Measurements from ENCODE around the gene ADGRV1. TPM values are rescaled to one million over a fixed set of nuclear protein-coding genes. Genes with fewer than 3 reads are reported as not detected.

Gene ADGRV1
- total and polyA plus RNA-seq, 4 donors = 0.36 to 0.64 (median 0.50) TPM

GRCh38 chr5:90689064-90689463 lies 130.5 kb downstream of the ADGRV1 start:
- no peaks in the 10 kb centered on the region for H3K27me3 ChIP-seq (ENCODE audit: control insufficient read depth in 1 of 2, insufficient read depth in 2 of 2, low read length in 1 of 2)
- no peak for ATAC-seq (ENCODE audit: low FRiP score)
- H3K27ac ChIP-seq (ENCODE audit: low read depth in 1 of 2, low read length in 2 of 2) = no peak overlapping the region

GRCh38 chr5:90690307-90690706 lies 131.7 kb downstream of the ADGRV1 start:
- H3K4me3 ChIP-seq (ENCODE audit: low read length in 2 of 2) = no peak overlapping the region
- no peaks in the 10 kb centered on the region for H3K4me1 ChIP-seq (ENCODE audit: control insufficient read depth in 1 of 2, insufficient read depth in 2 of 2, low read length in 2 of 2)
- no peak for ATAC-seq (ENCODE audit: low FRiP score)
- intact Hi-C loops (cut with DNase I) = no loop called here
- DNase-seq = no peak
- H3K27me3 ChIP-seq (ENCODE audit: control insufficient read depth in 1 of 2, insufficient read depth in 2 of 2, low read length in 1 of 2) = no peaks in the 10 kb centered on the region
- H3K36me3 ChIP-seq (ENCODE audit: control insufficient read depth in 1 of 2, insufficient read depth in 2 of 2, low read length in 1 of 2) = no peaks in the 10 kb centered on the region
- H3K9me3 ChIP-seq (ENCODE audit: control insufficient read depth, low read length) = no peaks in the 10 kb centered on the region
- no peak overlapping the region for H3K27ac ChIP-seq (ENCODE audit: low read depth in 1 of 2, low read length in 2 of 2)

More at GRCh38 chr5:90689064-90689463, 130.5 kb downstream of the ADGRV1 start:
- intact Hi-C loops (cut with DNase I) = no loop called here
- no peaks in the 10 kb centered on the region for H3K9me3 ChIP-seq (ENCODE audit: control insufficient read depth, low read length)
- H3K36me3 ChIP-seq (ENCODE audit: control insufficient read depth in 1 of 2, insufficient read depth in 2 of 2, low read length in 1 of 2) = no peaks in the 10 kb centered on the region
- no peak overlapping the region for H3K4me3 ChIP-seq (ENCODE audit: low read length in 2 of 2)
- WGBS, 2 donors = 61 to 71% methylated on average over 2 of the region's 2 CpGs
- H3K4me1 ChIP-seq (ENCODE audit: control insufficient read depth in 1 of 2, insufficient read depth in 2 of 2, low read length in 2 of 2) = no peaks in the 10 kb centered on the region
- no peak for DNase-seq

- DNase-seq (no peak), ATAC-seq (ENCODE audit: low FRiP score) (no peak)
- H3K27ac ChIP-seq (ENCODE audit: low read depth in 1 of 2, low read length in 2 of 2) = no peak overlapping the region
- intact Hi-C loops (cut with DNase I) = no loop called here
- H3K4me3 ChIP-seq (ENCODE audit: low read length in 2 of 2) = no peak overlapping the region
- no peaks in the 10 kb centered on the region for H3K36me3 ChIP-seq (ENCODE audit: control insufficient read depth in 1 of 2, insufficient read depth in 2 of 2, low read length in 1 of 2)
- no peaks in the 10 kb centered on the region for H3K9me3 ChIP-seq (ENCODE audit: control insufficient read depth, low read length)
- no peaks in the 10 kb centered on the region for H3K4me1 ChIP-seq (ENCODE audit: control insufficient read depth in 1 of 2, insufficient read depth in 2 of 2, low read length in 2 of 2)
- WGBS, 2 donors = 83 to 86% methylated on average over 4 of the region's 4 CpGs
- H3K27me3 ChIP-seq (ENCODE audit: control insufficient read depth in 1 of 2, insufficient read depth in 2 of 2, low read length in 1 of 2) = no peaks in the 10 kb centered on the region
Measured at GRCh38 chr5:90691533-90691932, 132.9 kb downstream of the ADGRV1 start.

GRCh38 chr5:90696153-90696552 lies 137.6 kb downstream of the ADGRV1 start:
- WGBS, 2 donors = 65 to 66% methylated on average over 2 of the region's 2 CpGs
- Histone ChIP-seq H3K4me1 (ENCODE audit: control insufficient read depth in 1 of 2, insufficient read depth in 2 of 2, low read length in 2 of 2) (no peaks in the 10 kb centered on the region), H3K27me3 (ENCODE audit: control insufficient read depth in 1 of 2, insufficient read depth in 2 of 2, low read length in 1 of 2) (no peaks in the 10 kb centered on the region), H3K4me3 (ENCODE audit: low read length in 2 of 2) (no peak overlapping the region), H3K36me3 (ENCODE audit: control insufficient read depth in 1 of 2, insufficient read depth in 2 of 2, low read length in 1 of 2) (no peaks in the 10 kb centered on the region), H3K9me3 (ENCODE audit: control insufficient read depth, low read length) (no peaks in the 10 kb centered on the region), H3K27ac (ENCODE audit: low read depth in 1 of 2, low read length in 2 of 2) (no peak overlapping the region)
- DNase-seq = no peak
- ATAC-seq (ENCODE audit: low FRiP score) = no peak
- intact Hi-C loops (cut with DNase I) = no loop called here

- Histone ChIP-seq H3K27ac (ENCODE audit: low read depth in 1 of 2, low read length in 2 of 2) (no peak overlapping the region), H3K4me1 (ENCODE audit: control insufficient read depth in 1 of 2, insufficient read depth in 2 of 2, low read length in 2 of 2) (no peaks in the 10 kb centered on the region), H3K36me3 (ENCODE audit: control insufficient read depth in 1 of 2, insufficient read depth in 2 of 2, low read length in 1 of 2) (no peaks in the 10 kb centered on the region), H3K4me3 (ENCODE audit: low read length in 2 of 2) (no peak overlapping the region), H3K9me3 (ENCODE audit: control insufficient read depth, low read length) (no peaks in the 10 kb centered on the region), H3K27me3 (ENCODE audit: control insufficient read depth in 1 of 2, insufficient read depth in 2 of 2, low read length in 1 of 2) (no peaks in the 10 kb centered on the region)
- DNase-seq (no peak), ATAC-seq (ENCODE audit: low FRiP score) (no peak)
- WGBS, 2 donors = 77% methylated on average over 2 of the region's 2 CpGs
- intact Hi-C loops (cut with DNase I) = no loop called here
Measured at GRCh38 chr5:90700299-90700698, 141.7 kb downstream of the ADGRV1 start.

- Histone ChIP-seq H3K27me3 (ENCODE audit: control insufficient read depth in 1 of 2, insufficient read depth in 2 of 2, low read length in 1 of 2) (no peaks in the 10 kb centered on the region), H3K4me1 (ENCODE audit: control insufficient read depth in 1 of 2, insufficient read depth in 2 of 2, low read length in 2 of 2) (no peaks in the 10 kb centered on the region), H3K27ac (ENCODE audit: low read depth in 1 of 2, low read length in 2 of 2) (no peak overlapping the region), H3K4me3 (ENCODE audit: low read length in 2 of 2) (no peak overlapping the region), H3K9me3 (ENCODE audit: control insufficient read depth, low read length) (no peaks in the 10 kb centered on the region), H3K36me3 (ENCODE audit: control insufficient read depth in 1 of 2, insufficient read depth in 2 of 2, low read length in 1 of 2) (no peaks in the 10 kb centered on the region)
- intact Hi-C loops (cut with DNase I) = no loop called here
- ATAC-seq (ENCODE audit: low FRiP score) (no peak), DNase-seq (no peak)
Measured at GRCh38 chr5:90703932-90704331, 145.3 kb downstream of the ADGRV1 start.

GRCh38 chr5:90707698-90708097 lies 149.1 kb downstream of the ADGRV1 start:
- Histone ChIP-seq H3K27me3 (ENCODE audit: control insufficient read depth in 1 of 2, insufficient read depth in 2 of 2, low read length in 1 of 2) (no peaks in the 10 kb centered on the region), H3K36me3 (ENCODE audit: control insufficient read depth in 1 of 2, insufficient read depth in 2 of 2, low read length in 1 of 2) (no peaks in the 10 kb centered on the region), H3K9me3 (ENCODE audit: control insufficient read depth, low read length) (no peaks in the 10 kb centered on the region), H3K4me3 (ENCODE audit: low read length in 2 of 2) (no peak overlapping the region), H3K4me1 (ENCODE audit: control insufficient read depth in 1 of 2, insufficient read depth in 2 of 2, low read length in 2 of 2) (no peaks in the 10 kb centered on the region), H3K27ac (ENCODE audit: low read depth in 1 of 2, low read length in 2 of 2) (no peak overlapping the region)
- intact Hi-C loops (cut with DNase I) = no loop called here
- ATAC-seq (ENCODE audit: low FRiP score) = no peak
- DNase-seq = no peak
- 57 to 75% methylated on average over 1 of the region's 1 CpG for WGBS, 2 donors

GRCh38 chr5:90709323-90710155 lies 150.9 kb downstream of the ADGRV1 start:
- Histone ChIP-seq H3K4me1 (ENCODE audit: control insufficient read depth in 1 of 2, insufficient read depth in 2 of 2, low read length in 2 of 2) (no peaks in the 10 kb centered on the region), H3K27me3 (ENCODE audit: control insufficient read depth in 1 of 2, insufficient read depth in 2 of 2, low read length in 1 of 2) (no peaks in the 10 kb centered on the region), H3K4me3 (ENCODE audit: low read length in 2 of 2) (no peak overlapping the region), H3K9me3 (ENCODE audit: control insufficient read depth, low read length) (no peaks in the 10 kb centered on the region), H3K36me3 (ENCODE audit: control insufficient read depth in 1 of 2, insufficient read depth in 2 of 2, low read length in 1 of 2) (no peaks in the 10 kb centered on the region), H3K27ac (ENCODE audit: low read depth in 1 of 2, low read length in 2 of 2) (no peak overlapping the region)
- ATAC-seq (ENCODE audit: low FRiP score) (no peak), DNase-seq (no peak)
- intact Hi-C loops (cut with DNase I) = loop anchor here in 1 of 2 donors (10.0 kb wide), 1 partner anchor 65 kb away; no protein-coding TSS in a partner anchor
- WGBS, 2 donors = 83% methylated on average over 1 of the region's 1 CpG

GRCh38 chr5:90718387-90718786 lies 159.8 kb downstream of the ADGRV1 start:
- Histone ChIP-seq H3K4me1 (ENCODE audit: control insufficient read depth in 1 of 2, insufficient read depth in 2 of 2, low read length in 2 of 2) (no peaks in the 10 kb centered on the region), H3K4me3 (ENCODE audit: low read length in 2 of 2) (no peak overlapping the region), H3K27me3 (ENCODE audit: control insufficient read depth in 1 of 2, insufficient read depth in 2 of 2, low read length in 1 of 2) (no peaks in the 10 kb centered on the region), H3K36me3 (ENCODE audit: control insufficient read depth in 1 of 2, insufficient read depth in 2 of 2, low read length in 1 of 2) (no peaks in the 10 kb centered on the region), H3K9me3 (ENCODE audit: control insufficient read depth, low read length) (no peaks in the 10 kb centered on the region), H3K27ac (ENCODE audit: low read depth in 1 of 2, low read length in 2 of 2) (no peak overlapping the region)
- no peak for DNase-seq
- no peak for ATAC-seq (ENCODE audit: low FRiP score)
- intact Hi-C loops (cut with DNase I) = loop anchor here in 1 of 2 donors (10.0 kb wide), 1 partner anchor 56 kb away; no protein-coding TSS in a partner anchor

Measured in aorta (tissue), 5 donors.